ENCODE data around the gene CPED1.
"Not testable (repeated sequence)": the region's sequence is repeated elsewhere in the genome, so short reads cannot be mapped to it uniquely, and the experiment has no call there.

Gene CPED1

GRCh38 chr7:121020989-121021969, 32.8 kb downstream of the CPED1 start:
- DNase-seq = no peak

GRCh38 chr7:121023194-121023593, 34.7 kb downstream of the CPED1 start:
- no peak for DNase-seq

- no peak for DNase-seq
Observed at GRCh38 chr7:121023683-121024511, 35.4 kb downstream of the CPED1 start.

DNA sequence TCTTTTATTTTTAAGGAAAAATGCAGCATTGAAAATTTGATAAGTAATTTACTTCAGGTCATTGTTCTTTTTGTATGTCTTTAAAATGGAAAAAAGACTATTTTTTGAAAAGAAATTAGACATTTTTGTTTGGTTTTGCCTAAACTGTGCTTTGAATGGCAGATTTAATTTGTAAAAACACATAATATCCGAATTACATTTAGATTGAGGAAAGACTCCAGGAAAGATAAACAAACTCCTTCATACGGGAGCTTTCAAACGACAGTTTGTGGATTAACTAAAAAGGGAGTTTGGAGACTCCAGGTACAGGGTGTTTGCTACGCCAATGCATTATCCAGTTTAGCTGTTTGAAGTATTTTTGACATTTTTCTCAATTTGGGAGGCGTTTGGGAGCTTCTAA, 36.1 kb downstream of the CPED1 start:
- DNase-seq = no peak

DNA sequence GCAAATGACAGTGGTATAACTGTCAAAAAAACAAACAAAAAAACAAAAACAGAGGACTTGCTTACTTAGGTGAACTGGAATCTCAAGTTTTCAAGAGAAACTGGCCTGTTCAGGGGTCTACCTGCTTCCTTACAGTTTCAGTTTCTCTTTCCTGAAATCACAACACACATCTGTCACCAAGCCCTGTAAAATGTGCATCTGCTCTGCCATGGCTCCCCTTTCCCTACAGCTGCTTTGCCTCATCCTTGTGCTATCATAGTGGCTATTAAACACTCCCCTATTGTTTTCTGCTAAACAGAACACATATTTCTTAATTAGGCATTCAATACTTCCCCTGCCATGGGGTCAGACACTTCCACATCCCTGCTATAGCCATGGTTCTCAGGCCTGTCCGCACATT, 37.6 kb downstream of the CPED1 start:
- no peak for DNase-seq

DNA sequence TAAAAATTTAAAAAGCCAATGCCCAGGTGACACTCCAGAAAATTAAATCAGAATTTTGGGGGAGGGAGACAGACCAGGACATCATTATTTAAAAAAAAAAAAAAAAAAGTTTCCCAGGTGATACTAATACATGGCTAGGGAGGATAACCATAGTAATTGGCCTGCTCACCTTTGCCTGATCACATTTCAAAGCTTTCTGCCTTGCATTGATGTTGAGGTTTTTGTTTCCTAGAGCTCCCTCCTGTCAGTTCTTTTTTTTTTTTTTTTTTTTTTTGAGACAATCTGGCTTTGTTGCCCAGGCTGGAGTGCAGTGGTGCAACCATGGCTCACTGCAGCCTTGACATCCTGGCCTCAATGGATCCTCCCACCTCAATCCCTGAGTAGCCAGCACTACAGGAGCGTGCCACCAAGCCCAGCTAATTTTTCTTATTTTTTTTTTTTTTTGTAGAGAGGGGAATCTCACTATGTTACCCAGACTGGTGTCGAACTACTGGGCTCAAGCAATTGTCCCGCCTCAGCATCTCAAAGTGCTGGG, 38.1 kb downstream of the CPED1 start:
- no peak for DNase-seq

DNA sequence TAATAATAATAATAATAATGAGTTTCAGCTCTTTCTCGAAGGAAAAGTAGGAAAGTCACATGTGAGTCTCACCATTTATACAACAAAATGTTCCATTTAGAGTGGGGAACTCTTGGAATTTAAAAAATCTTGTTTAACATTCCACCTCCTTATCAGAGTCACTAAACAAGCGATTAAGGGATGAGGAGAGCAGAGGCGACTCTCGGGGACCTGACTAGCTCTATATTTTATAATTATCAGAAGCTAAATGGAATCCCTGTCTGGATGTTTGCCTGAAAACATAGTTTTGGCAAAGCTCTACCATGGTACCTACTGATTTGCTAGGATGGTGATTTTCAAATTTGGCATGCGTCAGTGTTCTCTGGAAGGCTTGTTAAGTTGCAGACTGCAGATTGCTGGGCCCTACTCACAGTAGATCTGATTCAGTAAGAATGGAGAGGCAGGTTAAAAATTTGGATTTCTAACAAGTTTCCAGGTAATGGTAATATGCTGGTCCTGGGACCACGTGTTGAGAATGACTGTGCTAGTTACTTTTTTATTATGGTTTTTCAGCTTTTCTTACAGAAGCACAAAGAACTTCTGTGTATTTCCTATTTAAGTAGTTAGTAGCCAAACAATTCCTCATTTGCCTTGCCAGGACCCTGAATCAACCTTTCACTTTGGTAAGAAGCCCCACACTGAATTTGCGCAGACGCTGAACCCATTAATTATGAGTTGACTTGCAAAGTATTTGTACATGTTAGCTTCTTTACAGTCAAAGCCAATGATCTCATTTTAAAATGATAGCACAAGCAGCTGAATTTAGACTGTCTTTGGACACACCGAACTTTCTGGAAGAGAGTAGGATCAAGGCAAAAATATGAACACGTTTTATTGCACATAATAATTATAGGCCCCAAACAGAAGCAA, 39.5 kb downstream of the CPED1 start:
- no peak for DNase-seq

DNA sequence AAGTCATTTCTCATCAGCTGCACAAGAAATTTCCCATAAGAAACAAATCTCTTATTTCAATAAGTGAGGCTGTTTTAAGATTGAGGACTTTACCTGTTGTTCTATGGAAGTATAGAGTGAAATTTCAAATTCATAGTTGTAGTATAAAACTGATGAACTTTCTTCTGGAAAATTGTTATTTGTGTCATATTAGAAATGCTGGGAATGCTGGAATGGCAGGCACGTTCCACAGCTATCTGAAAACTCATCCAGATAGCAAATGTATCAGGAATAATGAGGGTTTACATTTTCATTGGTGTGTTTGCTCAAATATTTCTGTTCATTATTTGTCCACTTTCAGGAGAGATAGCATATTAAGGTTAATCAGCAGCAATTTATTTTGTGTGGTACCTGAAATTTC, 40.8 kb downstream of the CPED1 start:
- DNase-seq = no peak

DNA sequence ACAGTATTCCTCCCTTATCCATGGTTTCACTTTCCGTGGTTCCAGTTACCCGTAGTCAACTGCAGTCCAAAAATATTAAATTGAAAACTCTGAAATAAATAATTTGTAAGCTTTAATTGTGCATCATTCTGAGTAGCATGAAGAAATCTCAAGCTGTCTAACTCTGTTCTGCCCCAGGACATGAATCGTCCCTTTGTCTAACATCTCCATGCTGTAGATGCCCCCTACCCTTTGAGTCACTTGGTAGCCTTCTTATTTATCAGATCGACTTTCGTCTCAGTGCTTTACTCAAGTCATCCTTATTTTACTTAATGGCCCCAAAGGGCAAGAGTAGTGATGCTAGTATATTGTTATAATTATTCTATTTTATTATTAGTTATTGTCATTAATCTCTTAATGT, 41.8 kb downstream of the CPED1 start:
- DNase-seq = no peak

GRCh38 chr7:121032645-121033460, 44.3 kb downstream of the CPED1 start:
- DNase-seq = no peak

- no peak for DNase-seq
Observed at GRCh38 chr7:121034929-121035328, 46.4 kb downstream of the CPED1 start.

DNA sequence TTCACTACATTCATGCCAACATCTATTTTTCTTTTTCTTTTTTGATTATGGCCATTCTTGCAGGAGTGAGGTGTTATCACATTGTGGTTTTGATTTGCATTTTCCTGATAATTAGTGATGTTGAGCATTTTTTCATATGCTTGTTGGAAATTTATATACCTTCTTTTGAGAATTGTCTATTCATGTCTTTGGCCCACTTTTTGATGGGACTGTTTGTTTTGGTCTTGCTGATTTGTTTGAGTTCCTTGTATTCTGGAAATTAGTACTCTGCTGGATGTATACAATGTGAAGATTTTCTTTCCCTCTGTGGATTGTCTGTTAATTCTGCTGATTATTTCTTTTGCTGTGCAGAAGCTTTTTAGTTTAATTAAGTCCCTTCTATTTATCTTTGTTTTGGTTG, 48.3 kb downstream of the CPED1 start:
- not testable (repeated sequence) for DNase-seq

DNA sequence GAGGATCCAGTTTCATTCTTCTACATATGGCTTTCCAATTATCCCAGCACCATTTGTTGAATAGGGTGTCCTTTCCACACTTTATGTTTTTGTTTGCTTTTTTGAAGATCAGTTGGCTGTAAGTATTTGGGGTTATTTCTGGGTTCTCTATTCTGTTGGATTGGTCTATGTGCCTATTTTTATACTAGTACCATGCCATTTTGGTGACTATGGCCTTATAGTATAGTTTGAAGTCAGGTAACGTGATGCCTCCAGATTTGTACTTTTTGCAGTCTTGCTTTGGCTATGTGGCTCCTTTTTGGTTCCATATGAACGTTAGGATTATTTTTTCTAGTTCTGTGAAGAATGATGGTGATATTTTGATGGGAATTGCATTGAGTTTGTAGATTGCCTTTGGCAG, 48.8 kb downstream of the CPED1 start:
- DNase-seq = not testable (repeated sequence)

- no peak for DNase-seq
Observed at GRCh38 chr7:121037957-121038716, 49.6 kb downstream of the CPED1 start.

DNA sequence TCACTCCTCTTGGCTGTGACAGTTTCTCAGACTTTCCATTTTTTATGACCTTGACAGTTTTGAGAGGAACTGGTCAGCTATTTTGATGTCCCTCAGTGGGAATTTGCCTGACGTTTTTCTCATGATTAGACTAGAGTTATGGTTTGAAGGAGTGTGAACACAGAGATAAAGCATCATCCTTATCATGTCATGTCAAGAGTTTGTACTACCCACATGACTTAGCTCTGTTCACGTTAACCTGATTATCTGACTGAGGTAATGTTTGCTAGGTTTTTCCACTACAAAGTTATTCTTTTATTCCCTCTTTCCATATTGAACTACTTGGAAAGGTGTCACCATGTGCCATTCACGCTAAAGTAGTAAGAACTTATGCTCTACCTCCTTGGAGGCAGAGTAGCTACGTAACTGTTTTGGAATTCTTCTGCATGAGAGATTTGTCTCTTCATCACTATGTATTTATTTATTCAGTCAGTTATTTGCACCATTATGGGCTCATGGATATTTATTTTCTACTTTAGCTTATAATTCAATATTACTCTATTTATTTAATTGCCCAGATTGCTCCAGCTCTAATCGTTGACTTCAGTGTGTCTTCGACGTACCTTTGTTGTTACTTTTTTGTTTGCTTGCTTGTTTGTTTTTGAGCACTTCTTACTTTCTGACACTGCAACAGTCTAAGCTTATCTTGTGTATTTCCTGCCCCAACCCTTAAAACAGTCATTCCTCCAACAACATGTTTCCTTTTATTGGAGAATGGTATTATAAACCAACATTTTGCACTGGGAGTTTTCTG, 50.4 kb downstream of the CPED1 start:
- no peak for DNase-seq

- DNase-seq = no peak
Observed at GRCh38 chr7:121039510-121039822, 51.0 kb downstream of the CPED1 start.

DNA sequence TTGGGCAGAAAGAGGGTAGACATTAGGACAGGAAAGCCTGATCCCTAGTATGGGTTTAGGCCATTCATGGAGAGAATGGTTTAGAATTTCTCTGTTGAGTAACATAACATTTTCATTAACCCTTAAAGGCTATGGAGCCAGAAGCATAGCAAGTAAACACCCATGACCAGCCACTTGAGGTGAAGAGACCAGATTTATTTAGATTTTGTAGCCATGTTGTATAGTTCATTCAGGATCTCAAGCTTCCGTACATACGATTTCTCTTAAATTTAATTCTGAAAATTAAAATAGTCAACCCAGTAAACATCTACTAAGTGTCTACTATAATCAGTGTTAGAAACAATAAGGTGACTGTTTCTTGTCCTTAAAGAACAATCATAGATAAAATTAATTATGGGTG, 51.5 kb downstream of the CPED1 start:
- DNase-seq = no peak

GRCh38 chr7:121041516-121042148, 53.1 kb downstream of the CPED1 start:
- no peak for DNase-seq

- no peak for DNase-seq
Observed at GRCh38 chr7:121042195-121042594, 53.7 kb downstream of the CPED1 start.

DNA sequence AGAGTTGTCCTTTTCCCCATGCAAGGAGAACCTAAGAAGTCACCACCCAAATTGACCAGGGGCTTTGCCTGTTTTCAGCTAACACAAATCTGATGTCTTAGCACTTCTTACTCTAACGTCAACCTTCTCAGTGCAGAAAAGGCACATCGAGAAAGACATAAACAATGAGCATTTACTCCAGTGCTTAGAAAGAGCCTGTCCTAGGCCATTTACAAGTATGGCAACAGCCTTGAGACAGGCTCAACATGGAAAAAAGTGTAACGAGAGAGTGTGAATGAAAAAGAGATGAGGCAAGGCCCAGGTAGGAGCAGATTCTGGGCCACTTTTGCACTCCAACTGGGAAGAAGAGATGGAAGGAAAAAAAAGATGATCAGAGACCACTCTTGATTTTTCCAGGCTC, 54.4 kb downstream of the CPED1 start:
- DNase-seq = no peak
